Measurements from ENCODE around the gene FUNDC1.

The FUNDC1 gene

DNA sequence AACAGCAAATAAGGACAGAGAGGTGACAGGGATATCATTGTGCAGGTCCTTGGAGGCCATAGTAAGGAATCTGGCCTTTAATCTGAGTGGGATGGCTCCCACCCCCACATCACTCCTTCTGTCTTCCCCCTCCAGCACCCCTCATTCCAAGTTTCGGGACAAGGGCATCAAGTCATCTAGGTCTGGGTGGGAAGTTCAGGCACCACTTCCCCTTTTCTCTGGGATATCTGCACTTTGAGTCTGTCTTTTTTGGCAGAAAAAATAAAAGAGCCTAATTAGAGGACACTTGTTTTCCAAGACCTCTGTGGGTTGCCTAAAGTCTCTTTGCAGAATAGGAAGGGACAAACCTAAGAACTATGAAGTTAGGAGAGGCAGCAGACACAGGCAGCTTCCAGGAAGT lies 60.1 kb downstream of the FUNDC1 start:
- no peak for DNase-seq (ENCODE audit: low read depth in 3 of 3, low spot score in 1 of 3)

DNA sequence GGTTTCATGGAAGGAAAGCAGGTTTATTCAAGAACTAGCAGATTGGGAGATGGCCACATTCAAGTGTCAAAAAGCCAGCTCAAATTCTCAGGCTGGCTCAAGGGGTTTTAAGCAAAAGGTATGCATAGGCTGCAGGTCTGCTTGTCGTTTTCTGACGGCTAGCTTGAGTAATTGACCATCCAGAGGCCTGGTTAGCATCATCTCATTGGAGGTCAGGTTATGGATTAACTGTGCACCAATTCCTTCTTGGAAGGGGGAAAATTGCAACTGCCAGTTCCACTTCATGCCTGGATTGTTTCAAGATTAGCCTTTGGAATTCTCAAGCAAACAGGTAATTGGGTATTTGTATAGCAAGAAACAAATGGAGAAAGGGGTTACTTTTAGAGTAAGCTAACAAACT lies 62.1 kb downstream of the FUNDC1 start:
- DNase-seq (ENCODE audit: low read depth in 3 of 3, low spot score in 1 of 3), result no peak

DNA sequence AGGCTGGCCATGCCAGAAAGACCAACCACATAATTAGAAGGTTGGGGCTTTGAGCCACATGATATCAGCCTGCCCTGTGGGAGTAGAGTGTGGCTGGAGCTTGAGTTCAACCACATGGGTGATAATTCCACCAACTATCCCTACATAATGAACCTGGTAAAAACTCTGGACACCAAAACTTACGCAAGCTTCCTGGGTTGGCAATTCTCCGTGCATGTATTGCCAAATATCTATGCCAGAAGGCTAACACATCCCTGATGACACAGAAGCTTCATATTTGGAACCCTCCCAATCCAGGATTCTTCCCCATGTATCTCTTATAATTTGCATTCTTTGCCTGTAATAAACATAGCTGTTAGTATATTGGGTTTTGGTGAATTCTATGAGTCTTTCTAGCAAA lies 68.2 kb downstream of the FUNDC1 start:
- DNase-seq (ENCODE audit: low read depth in 3 of 3, low spot score in 1 of 3), result no peak
